Glomerular visceral epithelial cell (primary cell): ENCODE measurements around the gene HSPG2.
"Not testable (repeated sequence)": the region's sequence is repeated elsewhere in the genome, so short reads cannot be mapped to it uniquely, and the experiment has no call there.

Experiments used
- DNase-seq: peaks from one replicate; pipeline ENCODE4 v3.0.0-alpha.2; 2016; ENCODE audit errors: extremely low spot score

HSPG2 gene

GRCh38 chr1:21912038-21912758, 24.9 kb downstream of the HSPG2 start:
- DNase-seq: no peak

GRCh38 chr1:21911205-21912001, 25.7 kb downstream of the HSPG2 start:
- no peak for DNase-seq

GRCh38 chr1:21910558-21911204, 26.4 kb downstream of the HSPG2 start:
- DNase-seq: no peak

GRCh38 chr1:21909787-21910503, 27.2 kb downstream of the HSPG2 start:
- no peak for DNase-seq

DNA sequence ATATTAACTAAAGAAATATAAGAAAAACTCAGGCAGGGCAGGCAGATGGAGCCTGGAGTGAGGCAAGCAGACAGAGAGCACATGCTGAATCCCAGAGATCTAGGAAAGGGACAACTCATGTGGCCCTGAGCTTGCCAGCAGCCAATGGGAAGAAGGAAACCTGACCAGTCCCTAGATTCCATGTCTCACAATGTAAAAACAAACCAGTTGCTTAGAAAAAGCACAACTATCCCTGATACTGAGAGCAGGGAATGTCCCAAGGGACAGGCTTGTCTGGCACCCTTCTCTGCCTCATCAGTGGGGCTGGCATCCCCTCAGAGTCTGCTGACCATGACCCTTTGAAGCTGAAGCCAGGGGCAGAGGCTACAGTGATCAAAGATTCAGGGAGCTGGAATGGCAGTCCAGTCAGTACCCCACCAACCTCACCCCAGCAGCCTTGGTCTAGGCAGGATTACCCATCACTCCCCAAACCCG, 27.8 kb downstream of the HSPG2 start:
- no peak for DNase-seq

GRCh38 chr1:21907737-21908534, 29.2 kb downstream of the HSPG2 start:
- DNase-seq: not testable (repeated sequence)

GRCh38 chr1:21907079-21907418, 30.1 kb downstream of the HSPG2 start:
- no peak for DNase-seq

DNA sequence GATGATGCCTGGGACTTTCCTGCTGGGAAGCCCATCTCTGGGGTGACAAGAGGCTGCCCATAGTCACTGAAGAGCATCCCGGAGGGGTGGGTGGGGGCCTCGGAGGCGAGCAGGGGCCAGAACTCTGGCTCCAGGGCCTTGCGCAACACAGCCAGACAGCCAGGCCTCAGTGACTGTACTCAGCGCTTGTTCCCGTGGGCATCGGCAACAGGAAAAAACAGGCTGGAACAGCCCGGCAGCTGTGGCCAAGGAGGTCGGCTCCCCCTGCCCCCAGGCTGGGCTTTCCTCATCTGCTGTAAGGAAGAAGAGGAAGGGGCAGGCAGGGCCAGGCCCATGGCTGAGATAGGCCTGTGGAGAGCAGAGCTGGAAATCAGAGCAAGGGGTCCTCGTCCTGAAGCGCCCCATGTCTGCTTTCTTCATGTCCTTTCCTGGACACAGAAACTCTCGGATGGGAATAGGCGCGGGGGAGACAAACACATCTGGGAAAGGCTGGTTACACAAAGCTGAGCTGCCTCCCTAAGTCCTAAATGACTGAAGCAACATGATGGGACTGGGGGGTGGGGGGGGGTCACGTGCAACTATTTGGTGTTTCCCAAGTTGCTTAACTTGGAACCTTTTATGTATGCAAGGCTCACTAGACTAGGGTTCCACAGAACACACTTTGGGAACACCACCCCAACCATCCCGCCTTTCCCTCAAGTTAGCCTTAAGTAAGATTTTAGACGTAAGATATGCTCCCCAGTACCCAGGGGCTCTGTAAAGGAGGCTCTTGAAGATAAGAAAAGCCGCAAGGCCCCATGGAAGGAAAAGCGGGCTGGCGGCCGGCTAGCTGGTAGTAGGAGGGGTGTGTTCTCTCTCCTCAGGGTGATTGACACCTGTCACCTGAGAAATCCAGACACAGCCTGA, 30.7 kb downstream of the HSPG2 start:
- DNase-seq: no peak

- peak; percentile 83 for DNase-seq
These were observed 32.2 kb downstream of the HSPG2 start for GRCh38 chr1:21904704-21905520.

GRCh38 chr1:21904454-21904703, 32.7 kb downstream of the HSPG2 start:
- no peak for DNase-seq

DNA sequence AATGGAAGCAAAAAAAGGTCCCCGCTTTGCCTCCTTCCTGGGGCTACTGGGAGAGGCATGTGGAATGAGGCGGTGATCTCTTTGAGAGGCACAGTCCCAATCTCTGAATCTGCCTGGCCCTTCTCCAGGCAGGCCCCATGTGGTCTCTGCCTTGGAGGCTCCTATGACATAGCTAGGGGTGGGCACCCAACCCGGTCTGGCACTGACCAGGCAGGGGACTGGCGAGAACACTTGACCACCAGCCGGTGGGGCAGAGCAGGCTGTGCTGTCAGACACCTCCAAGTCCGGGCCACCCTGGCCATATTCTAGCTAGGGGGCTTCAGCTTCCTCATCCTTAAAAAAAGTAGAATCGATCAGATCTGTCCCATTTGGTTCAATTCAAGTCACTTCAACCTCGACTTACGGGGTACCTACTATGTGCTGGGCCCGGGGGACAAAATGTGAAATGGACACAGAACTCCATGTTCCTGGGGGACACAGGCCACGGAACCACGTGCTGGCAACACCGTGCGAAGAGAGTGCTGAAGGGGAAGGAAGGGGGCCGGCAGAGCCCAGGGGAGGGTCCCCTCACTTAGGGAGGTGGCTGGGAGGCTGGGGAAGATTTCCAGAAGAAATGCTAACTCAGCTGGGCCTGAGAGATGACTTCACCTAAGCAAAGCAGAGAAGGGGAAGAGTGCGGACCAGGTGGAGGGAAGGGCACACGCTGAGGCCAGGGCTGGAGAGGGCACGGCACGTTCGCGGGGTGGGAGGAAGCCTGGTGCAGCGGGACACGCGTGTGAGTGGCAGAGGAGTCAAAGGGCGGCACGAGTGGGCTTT, 33.3 kb downstream of the HSPG2 start:
- no peak for DNase-seq

- no peak for DNase-seq
These were observed 34.8 kb downstream of the HSPG2 start for GRCh38 chr1:21902026-21903012.

GRCh38 chr1:21901473-21901847, 35.6 kb downstream of the HSPG2 start:
- peak; percentile 18 for DNase-seq

GRCh38 chr1:21900766-21901472, 36.2 kb downstream of the HSPG2 start:
- no peak for DNase-seq

- DNase-seq: peak; percentile 27
These were observed 37.1 kb downstream of the HSPG2 start for GRCh38 chr1:21899987-21900386.

DNA sequence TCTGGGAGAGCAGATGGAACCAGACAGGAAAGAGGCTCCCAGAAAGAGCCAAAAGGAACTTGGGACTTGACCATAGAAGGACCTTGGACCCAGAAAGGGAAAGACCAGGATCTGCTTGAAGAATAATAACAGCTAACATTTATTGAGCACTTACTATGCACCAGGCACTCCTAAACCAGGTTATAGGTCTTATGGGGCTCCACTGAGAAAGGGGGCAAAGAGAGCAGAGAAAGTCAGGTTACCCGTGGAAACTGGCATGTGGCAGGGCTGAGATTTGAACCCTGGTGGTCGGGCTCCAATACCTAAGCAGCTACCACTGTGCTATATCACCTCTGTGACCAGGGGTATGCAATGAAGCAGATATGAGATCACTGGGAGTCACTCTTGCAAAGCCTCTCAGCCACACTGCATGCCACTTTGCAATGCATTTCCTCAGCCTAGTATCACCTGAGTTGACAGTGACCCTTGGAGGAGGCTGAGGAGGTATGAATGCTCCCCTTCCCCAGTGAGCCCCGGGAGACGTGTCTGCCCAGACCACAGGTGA, 37.8 kb downstream of the HSPG2 start:
- DNase-seq: no peak
